Choroid plexus epithelial cell (primary cell): ENCODE data around the gene TMEM45B.
"Not testable (repeated sequence)": the region's sequence is repeated elsewhere in the genome, so short reads cannot be mapped to it uniquely, and the experiment has no call there.

Experiments
- DNase-seq: peaks from one replicate; pipeline ENCODE4 v3.0.0-alpha.2; 2010; ENCODE audit warnings: low read depth
- H3K4me3 ChIP-seq: 2 replicates; pipeline ENCODE4 v1.5.1; 2011; ENCODE audit warnings: low read depth, mild to moderate bottlenecking, control low read depth, low read length, moderate library complexity
- CTCF ChIP-seq: conservative IDR thresholded peaks from 2 replicates; pipeline ENCODE4 v1.5.1; 2011; ENCODE audit warnings: low read depth, mild to moderate bottlenecking, control low read depth, inconsistent platforms, low read length, moderate library complexity

Gene TMEM45B

GRCh38 chr11:129791515-129791914 lies 24.1 kb upstream of the TMEM45B start:
- no peak for DNase-seq
- no peak for TF ChIP-seq CTCF
- no peak overlapping the region for H3K4me3 ChIP-seq

- no peak for TF ChIP-seq CTCF
- no peak for DNase-seq
- H3K4me3 ChIP-seq: no peak overlapping the region
Observed at GRCh38 chr11:129792663-129793062, 23.0 kb upstream of the TMEM45B start.

GRCh38 chr11:129795089-129795488 lies 20.6 kb upstream of the TMEM45B start:
- no peak for TF ChIP-seq CTCF
- no peak for DNase-seq
- H3K4me3 ChIP-seq: no peak overlapping the region

GRCh38 chr11:129798212-129798611 lies 17.4 kb upstream of the TMEM45B start:
- no peak overlapping the region for H3K4me3 ChIP-seq
- no peak for DNase-seq
- TF ChIP-seq CTCF: no peak

- not testable (repeated sequence) for H3K4me3 ChIP-seq, DNase-seq
Observed at GRCh38 chr11:129800162-129800561, 15.5 kb upstream of the TMEM45B start.

- no peak overlapping the region for H3K4me3 ChIP-seq
- TF ChIP-seq CTCF: no peak
- DNase-seq: no peak
Observed at GRCh38 chr11:129800655-129801054, 15.0 kb upstream of the TMEM45B start.

GRCh38 chr11:129803533-129803932 lies 12.1 kb upstream of the TMEM45B start:
- TF ChIP-seq CTCF: no peak
- DNase-seq: no peak
- no peak overlapping the region for H3K4me3 ChIP-seq

- no peak for TF ChIP-seq CTCF
- DNase-seq: no peak
- H3K4me3 ChIP-seq: no peak overlapping the region
Observed at GRCh38 chr11:129804012-129804411, 11.6 kb upstream of the TMEM45B start.

- not testable (repeated sequence) for DNase-seq, H3K4me3 ChIP-seq
Observed at GRCh38 chr11:129808241-129808640, 7.4 kb upstream of the TMEM45B start.
